HG02938 (cell line): ENCODE data around the gene LMF1.

ENCODE experiments used
- ATAC-seq: cut with Tn5 transposase; IDR thresholded peaks from one replicate; pipeline ENCODE4 v1.9.1; 2021; ENCODE audit warnings: mild to moderate bottlenecking, moderate library complexity; ENCODE audit not compliant: unreplicated experiment

Gene LMF1

DNA sequence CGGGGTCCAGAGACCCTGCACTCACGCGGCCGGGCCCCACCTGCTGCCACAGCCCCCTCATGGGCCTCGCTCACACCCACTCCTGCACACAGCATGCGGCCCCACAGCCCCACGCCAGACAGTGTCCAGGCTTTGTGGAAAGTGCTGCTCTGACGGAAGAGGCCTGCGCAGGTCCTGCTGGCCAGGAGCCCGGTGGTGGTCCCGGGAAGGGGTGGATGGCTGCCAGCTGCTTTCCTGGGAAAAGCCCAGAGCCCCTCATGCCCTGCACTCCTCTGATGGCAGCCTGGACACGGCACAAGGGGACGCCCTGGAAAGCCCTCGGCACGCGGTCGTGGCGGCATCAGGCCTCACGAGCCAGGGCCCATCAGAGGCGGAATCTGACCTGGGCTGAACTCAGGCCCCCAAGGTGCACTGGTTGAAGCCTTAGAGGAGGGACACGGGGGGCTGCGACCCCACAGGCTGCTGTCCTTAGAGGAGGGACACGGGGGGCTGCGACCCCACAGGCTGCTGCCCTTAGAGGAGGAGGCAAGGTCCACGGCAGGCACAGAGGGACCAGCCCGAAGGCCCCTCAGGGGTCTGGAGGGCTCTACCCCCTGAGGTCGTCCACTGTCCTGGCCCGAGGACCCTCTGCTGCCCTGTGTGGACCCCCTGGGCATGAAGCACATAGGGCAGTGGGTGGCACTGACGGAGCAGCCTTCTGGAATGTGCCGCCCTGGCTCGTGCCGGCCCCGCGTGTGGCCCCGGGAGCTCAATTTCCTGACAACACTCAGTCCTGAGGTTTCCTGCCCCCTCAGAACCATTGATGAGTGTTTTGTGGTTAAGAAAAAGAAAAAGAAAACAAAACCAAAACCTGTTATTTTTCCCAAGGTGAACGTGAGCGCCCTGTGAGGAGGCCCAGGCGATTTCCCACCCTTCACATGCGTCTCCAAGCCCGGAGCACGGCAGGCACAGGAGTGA lies 32.9 kb upstream of the LMF1 start:
- no peak for ATAC-seq

GRCh38 chr16:1002399-1003166 lies 31.8 kb upstream of the LMF1 start:
- no peak for ATAC-seq

- no peak for ATAC-seq
Observed at GRCh38 chr16:1001096-1001495, 30.3 kb upstream of the LMF1 start.

- ATAC-seq, result no peak
Observed at GRCh38 chr16:1000608-1001007, 29.8 kb upstream of the LMF1 start.

DNA sequence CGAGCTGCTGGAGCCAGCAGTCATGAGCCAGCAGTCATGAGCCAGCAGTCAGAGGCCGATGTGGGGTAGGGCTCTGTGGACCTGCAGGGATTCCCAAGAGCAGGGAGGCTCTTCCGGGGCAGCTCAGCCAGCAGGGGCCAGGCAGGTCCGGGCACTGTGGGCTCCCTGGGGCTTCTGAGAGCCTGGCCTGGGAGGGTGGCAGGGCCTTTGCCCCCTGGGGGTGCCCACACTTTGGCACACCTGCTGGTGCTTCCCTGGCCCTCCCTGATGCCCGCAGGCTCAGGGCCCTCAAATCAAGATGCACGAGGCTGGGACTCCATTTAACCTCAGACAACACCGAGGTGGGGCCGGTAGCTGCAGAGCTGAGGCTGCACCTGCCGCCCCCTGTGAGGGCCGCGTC lies 28.9 kb upstream of the LMF1 start:
- ATAC-seq, result no peak

GRCh38 chr16:998615-999014 lies 27.8 kb upstream of the LMF1 start:
- ATAC-seq, result no peak

DNA sequence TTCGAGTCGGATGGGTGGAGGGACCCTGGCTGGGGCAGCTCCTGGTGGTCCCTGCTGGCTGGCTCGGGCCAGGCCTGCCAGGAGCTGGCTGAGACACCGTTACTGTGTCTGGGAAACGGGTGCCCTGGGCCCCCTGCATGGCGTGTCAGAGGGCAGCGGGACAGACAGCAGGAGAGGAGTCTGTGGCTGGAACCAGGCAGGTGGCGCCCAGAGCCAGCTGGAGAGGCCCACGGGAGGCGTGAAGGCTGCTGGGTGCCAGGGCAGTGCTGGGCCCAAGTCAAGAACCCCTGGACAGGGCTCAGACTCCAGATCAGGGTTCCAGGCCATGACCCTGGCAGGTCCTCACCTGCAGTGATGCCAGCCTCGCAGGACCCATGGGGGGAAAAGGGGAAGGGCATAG lies 27.4 kb upstream of the LMF1 start:
- no peak for ATAC-seq

DNA sequence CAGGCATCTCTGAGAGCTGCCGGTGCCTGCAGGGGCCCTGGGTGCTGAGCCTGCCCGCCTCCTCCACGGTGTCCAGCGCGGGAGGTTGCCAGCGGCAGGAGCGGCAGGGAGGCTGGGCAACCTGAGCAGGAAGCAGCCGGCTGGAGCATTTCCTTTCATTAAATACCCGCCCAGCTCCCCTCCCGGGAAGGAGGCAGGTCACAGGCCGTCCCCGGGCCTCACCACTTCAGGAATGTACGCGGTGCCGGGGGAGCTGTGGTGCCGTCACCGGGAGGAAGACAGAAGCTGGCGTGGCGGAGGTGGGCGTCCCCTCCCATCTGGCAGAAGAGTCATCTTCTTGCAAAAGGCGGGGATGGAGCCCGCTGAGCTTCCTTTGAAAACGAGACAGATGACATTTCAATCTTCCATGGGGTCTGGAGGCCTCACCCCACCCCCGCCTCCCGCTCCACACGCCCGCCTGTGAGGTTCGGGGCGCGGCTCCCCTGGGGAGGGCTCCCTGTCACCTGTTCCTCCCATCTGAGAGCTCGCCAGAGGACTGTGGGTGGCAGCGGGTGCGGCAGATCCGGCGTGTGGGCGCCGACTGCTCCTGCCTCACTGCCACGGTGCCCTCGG lies 26.8 kb upstream of the LMF1 start:
- ATAC-seq, result no peak

- no peak for ATAC-seq
Observed at GRCh38 chr16:996681-997080, 25.9 kb upstream of the LMF1 start.

DNA sequence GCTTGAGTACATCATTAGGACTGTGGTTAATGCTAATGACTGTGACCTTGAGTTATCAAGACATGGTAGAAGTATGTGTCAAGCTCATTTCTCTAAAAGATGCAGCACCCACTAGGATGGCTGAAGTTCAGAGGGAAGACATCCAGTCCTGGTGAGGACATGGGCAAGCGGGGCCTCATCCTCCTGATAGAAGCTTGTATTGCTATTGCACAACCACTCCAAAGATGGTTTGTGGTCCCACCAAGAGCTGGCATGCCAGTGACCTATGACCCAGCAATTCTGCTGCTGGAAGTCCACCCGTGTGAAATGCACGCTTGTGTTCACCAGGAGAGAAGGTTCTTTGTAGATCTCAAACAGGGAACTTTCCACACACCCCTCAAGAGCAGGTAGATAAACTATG lies 25.0 kb upstream of the LMF1 start:
- no peak for ATAC-seq

DNA sequence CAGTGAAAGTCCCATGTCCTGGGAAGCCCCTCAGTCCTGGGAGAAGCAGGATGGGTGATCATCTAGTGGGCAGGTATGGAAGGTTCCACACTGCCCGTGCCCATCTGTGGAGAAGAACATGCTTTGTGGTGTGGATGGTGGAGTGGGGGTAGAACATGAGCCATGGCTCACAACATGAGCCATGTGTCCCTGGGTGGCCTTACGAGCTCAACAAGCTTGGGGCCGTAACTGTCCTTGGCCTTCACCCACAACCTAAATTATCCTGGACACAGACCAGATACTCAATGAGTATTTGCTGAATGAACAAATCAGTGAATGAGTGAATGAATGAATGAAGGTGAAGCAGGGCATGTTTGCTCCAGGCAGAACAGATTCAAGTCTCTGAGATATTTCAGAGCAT lies 24.3 kb upstream of the LMF1 start:
- ATAC-seq, result no peak

DNA sequence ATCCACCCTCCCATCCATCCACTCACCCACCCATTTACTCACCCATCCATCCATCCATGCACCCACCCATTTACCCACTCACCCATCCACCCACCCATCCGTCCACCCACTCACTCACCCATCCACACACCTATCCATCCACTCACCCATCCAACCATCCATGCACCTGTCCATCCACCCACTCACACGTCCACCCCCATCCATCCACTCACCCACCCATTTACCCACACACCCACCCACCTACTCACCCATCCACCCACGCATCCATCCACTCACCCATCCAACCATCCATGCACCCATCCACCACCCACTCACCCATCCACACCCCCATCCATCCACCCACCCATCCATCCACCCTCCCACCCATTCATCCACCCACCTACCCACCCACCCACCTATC lies 22.9 kb upstream of the LMF1 start:
- ATAC-seq, result no peak

DNA sequence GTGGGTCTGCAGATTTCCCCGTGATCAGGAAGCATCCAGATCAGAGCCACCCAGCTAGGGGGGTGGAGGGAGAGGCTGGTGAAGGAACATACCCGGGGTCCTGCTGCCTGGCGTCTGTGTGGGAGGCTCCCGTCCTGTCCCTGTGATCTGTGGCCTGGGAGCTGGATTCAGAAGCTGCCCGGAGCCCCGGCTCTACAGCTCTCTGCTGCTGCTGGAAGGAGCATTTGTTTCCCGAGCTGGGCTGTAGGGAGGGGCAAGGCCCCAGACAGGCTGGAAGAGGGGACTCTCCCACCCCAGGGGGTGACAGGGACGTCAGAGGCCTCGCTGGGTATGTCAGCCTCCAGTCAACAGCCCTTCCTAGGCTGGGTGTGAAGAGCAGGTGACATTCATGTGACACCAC lies 21.0 kb upstream of the LMF1 start:
- no peak for ATAC-seq

DNA sequence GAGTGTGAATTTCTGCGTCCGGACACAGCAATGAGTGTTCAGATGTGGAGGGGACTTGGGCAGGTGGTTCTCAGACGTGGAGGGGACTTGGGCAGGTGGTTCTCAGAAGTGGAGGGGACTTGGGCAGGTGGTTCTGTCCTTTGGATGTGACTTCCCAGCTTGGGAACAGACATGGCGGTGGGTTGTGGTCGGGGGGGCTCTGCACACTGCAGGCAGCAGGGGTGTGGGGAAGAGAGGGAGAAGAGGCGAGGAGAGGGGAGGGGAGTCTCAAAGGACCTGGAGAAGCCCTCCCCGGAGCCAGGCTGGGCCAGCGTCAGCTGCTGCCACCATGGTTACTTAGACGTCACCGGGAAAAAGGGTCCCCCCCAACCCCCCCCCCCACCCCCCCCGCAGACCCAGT lies 20.6 kb upstream of the LMF1 start:
- no peak for ATAC-seq

- no peak for ATAC-seq
Observed at GRCh38 chr16:990516-991291, 19.9 kb upstream of the LMF1 start.

DNA sequence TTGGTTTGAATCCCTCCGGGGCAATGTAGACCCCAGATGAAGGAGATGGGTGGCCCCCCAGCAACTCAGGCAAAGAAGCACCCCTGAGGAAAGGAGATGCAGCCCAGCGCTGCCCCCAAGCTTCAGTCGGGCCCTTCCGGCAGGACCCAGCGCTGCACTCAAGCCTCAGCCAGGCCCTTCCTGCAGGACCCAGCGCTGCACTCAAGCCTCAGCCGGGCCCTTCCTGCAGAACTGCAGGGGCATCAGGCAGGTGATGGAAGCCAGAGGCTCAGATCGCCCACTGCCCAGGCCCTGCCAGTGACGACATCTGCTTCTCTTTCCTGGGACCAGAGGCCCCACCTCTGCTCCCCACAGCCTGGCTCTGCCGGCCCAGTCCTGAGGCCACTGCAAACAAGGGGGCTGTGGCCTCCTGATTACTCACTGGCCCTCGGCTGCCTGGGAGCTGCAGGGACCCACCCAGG lies 18.6 kb upstream of the LMF1 start:
- ATAC-seq, result no peak

DNA sequence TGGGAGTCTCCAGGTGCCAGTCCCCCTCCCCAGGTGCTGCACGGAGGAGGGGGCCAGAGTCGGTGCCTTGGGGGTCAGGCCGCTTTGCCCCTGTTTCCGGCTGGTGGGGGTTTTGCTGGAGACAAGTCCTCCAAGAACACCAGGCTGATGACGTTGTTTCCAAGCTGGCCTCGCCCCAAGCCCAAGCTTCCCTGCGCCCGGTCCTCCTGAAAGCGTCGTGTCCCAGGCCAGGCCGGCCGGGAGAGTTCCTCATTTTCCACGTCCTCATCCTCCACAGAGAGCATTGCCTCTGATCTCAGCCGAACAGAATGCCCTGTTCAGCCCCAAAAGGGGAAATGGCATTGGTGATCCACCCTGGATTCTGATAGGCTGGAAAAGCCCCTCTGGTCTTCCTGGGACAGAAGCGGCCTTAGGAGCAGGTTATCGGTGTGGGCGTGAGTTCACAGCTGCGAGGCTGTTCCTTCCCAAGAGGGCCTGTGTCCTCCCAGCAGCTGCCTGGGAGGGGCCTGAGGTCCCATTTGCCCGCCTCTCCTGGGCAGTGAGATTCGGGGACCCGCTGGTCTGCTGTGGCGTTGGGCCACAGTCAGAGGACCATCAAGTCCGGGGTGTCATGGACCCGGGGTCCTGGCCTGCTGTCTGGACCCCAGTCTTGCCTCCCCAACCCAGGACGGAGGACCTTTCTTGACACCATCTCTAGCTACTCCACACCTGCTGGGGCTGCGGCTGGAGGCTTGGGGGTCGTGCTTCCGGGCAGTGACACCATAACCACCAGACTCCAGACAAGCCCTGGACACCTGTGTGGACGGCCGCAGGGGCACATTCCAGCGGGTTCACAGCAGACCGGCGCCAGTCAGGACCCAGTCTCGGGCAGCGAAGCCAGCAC lies 17.9 kb upstream of the LMF1 start:
- ATAC-seq, result no peak

GRCh38 chr16:987906-988305 lies 17.1 kb upstream of the LMF1 start:
- no peak for ATAC-seq

- no peak for ATAC-seq
Observed at GRCh38 chr16:986925-987582, 16.3 kb upstream of the LMF1 start.
